Inferior parietal cortex (tissue), 1 donor: Measurements from ENCODE around the gene TMEM80.
"Not testable (repeated sequence)": the region's sequence is repeated elsewhere in the genome, so short reads cannot be mapped to it uniquely, and the experiment has no call there.

ENCODE experiments used
- DNase-seq: peaks from one replicate; pipeline ENCODE4 v3.0.0-alpha.2; 2016; ENCODE audit errors: extremely low spot score

The TMEM80 gene

GRCh38 chr11:695538-696248 is at the start of gene TMEM80:
TMEM80 (plus strand) TSS chr11:695816; CDS start chr11:695828, 12 bp downstream.
- DNase-seq: peak; percentile 98

- no peak for DNase-seq
Observed at GRCh38 chr11:646214-646613, 49.4 kb upstream of the TMEM80 start.

GRCh38 chr11:647672-648158 is 47.9 kb upstream of the TMEM80 start:
- not testable (repeated sequence) for DNase-seq

GRCh38 chr11:650482-650881 is 45.1 kb upstream of the TMEM80 start:
- no peak for DNase-seq

GRCh38 chr11:653136-653535 is 42.5 kb upstream of the TMEM80 start:
- DNase-seq: not testable (repeated sequence)

- no peak for DNase-seq
Observed at GRCh38 chr11:653837-654236, 41.8 kb upstream of the TMEM80 start.

GRCh38 chr11:654444-654843 is 41.2 kb upstream of the TMEM80 start:
- DNase-seq: not testable (repeated sequence)

- no peak for DNase-seq
Observed at GRCh38 chr11:655036-655726, 40.4 kb upstream of the TMEM80 start.

- no peak for DNase-seq
Observed at GRCh38 chr11:656426-656825, 39.2 kb upstream of the TMEM80 start.

- DNase-seq: no peak
Observed at GRCh38 chr11:656866-657265, 38.8 kb upstream of the TMEM80 start.

GRCh38 chr11:657691-658126 is 37.9 kb upstream of the TMEM80 start:
- DNase-seq: no peak

GRCh38 chr11:659532-660085 is 36.0 kb upstream of the TMEM80 start:
- no peak for DNase-seq

GRCh38 chr11:660281-660680 is 35.3 kb upstream of the TMEM80 start:
- no peak for DNase-seq

GRCh38 chr11:660681-661444 is 34.8 kb upstream of the TMEM80 start:
- DNase-seq: no peak

GRCh38 chr11:662689-663274 is 32.8 kb upstream of the TMEM80 start:
- peak; percentile 61 for DNase-seq

GRCh38 chr11:665062-665703 is 30.4 kb upstream of the TMEM80 start:
- DNase-seq: no peak

GRCh38 chr11:665704-666281 is 29.8 kb upstream of the TMEM80 start:
- peak; percentile 22 for DNase-seq

GRCh38 chr11:673866-674265 is 21.8 kb upstream of the TMEM80 start:
- no peak for DNase-seq

- DNase-seq: no peak
Observed at GRCh38 chr11:674406-674805, 21.2 kb upstream of the TMEM80 start.

- DNase-seq: no peak
Observed at GRCh38 chr11:678297-678696, 17.3 kb upstream of the TMEM80 start.
